A673 (cell line): ENCODE data around the gene SCGB1D1. TPM values are rescaled to one million over a fixed set of nuclear protein-coding genes. Genes with fewer than 3 reads are reported as not detected.
A peak's percentile ranks its signal among the peaks of the same experiment; 100 is the strongest.
"Not testable (repeated sequence)": the region's sequence is repeated elsewhere in the genome, so short reads cannot be mapped to it uniquely, and the experiment has no call there.

ENCODE experiments used
- BruUV-seq: library from RNA; stranded (reverse); fragments of 400-500 nt; replicated peaks from 2 replicates; lab custom pipeline; 2021; lab: Mats Ljungman, UMichigan
- CTCF ChIA-PET: fragments of 300-600 bp; sonication (Branson Sonifier 250); formaldehyde crosslinking; loops from one replicate; lab custom pipeline; 2022; ENCODE audit warnings: antibody characterized with exemption; lab: Charles Lee
- POLR2A ChIA-PET: fragments of 300-600 bp; sonication (Branson Sonifier 250); formaldehyde crosslinking; loops from one replicate; lab custom pipeline; 2022; ENCODE audit warnings: antibody characterized with exemption; ENCODE audit not compliant: low non-redundant PET; lab: Charles Lee
- DNase-seq: peaks from one replicate; pipeline ENCODE4 v3.0.0-alpha.2; 2015; ENCODE audit warnings: low spot score
- H3K27ac ChIP-seq: fragments of 200-600 bp; sonication (generic); 2 replicates; pipeline ENCODE4 v1.5.1; 2016; ENCODE audit warnings: mixed run types, low read depth, mild to moderate bottlenecking, mixed read lengths, antibody characterized with exemption, low read length; ENCODE audit not compliant: poor library complexity, severe bottlenecking
- H3K27me3 ChIP-seq: fragments of 200-600 bp; sonication (generic); replicated peaks from 2 replicates; pipeline ENCODE4 v1.6.1; 2017; ENCODE audit warnings: mixed run types, low read depth, mild to moderate bottlenecking, mixed read lengths, antibody characterized with exemption, low read length; ENCODE audit not compliant: insufficient read depth, poor library complexity
- H3K36me3 ChIP-seq: fragments of 200-600 bp; sonication (generic); 2 replicates; pipeline ENCODE4 v1.6.1; 2016; ENCODE audit warnings: mixed run types, mild to moderate bottlenecking, mixed read lengths, antibody characterized with exemption, low read length; ENCODE audit not compliant: insufficient read depth, poor library complexity, severe bottlenecking
- H3K4me1 ChIP-seq: fragments of 200-600 bp; sonication (generic); 2 replicates; pipeline ENCODE4 v1.6.1; 2017; ENCODE audit warnings: mixed run types, mild to moderate bottlenecking, mixed read lengths, antibody characterized with exemption, low read length; ENCODE audit not compliant: insufficient read depth, poor library complexity, severe bottlenecking
- H3K4me3 ChIP-seq: fragments of 200-600 bp; sonication (generic); 2 replicates; pipeline ENCODE4 v1.5.1; 2016; ENCODE audit warnings: low read depth, mixed run types, mild to moderate bottlenecking, mixed read lengths, low read length; ENCODE audit not compliant: poor library complexity, severe bottlenecking
- H3K9me3 ChIP-seq: fragments of 200-600 bp; sonication (generic); 2 replicates; pipeline ENCODE4 v1.6.1; 2016; ENCODE audit warnings: mixed run types, low read depth, mild to moderate bottlenecking, mixed read lengths, antibody characterized with exemption, low read length; ENCODE audit not compliant: poor library complexity, severe bottlenecking
- EZH2 ChIP-seq: fragments of 200-600 bp; sonication (generic); IDR thresholded peaks from 2 replicates; pipeline ENCODE4 v1.6.1; 2017; ENCODE audit warnings: borderline replicate concordance, low read depth, mild to moderate bottlenecking, mixed read lengths, antibody characterized with exemption, low read length; ENCODE audit not compliant: poor library complexity, severe bottlenecking
- intact Hi-C: fragments of 100-400 bp; cut with micrococcal nuclease; formaldehyde crosslinking; loops from one replicate; pipeline ENCODE4 v1.10.0; 2022; ENCODE audit not compliant: unreplicated experiment
- total RNA-seq: library from RNA; stranded (reverse); gene quantifications from 2 replicates; pipeline ENCODE4 v1.2.3, GENCODE V29; 2021
- TF ChIP-seq, protein P1 (sequence below): fragments of 300-800, 200-600 bp; sonication (generic); conservative IDR thresholded peaks from 2 replicates; pipeline ENCODE4 v1.5.1; 2017; ENCODE audit warnings: low read depth, mild to moderate bottlenecking, antibody characterized with exemption, low read length, moderate library complexity, mixed read lengths

Gene SCGB1D1
- total RNA-seq, 1 experiment from 2014 or later = not detected

DNA sequence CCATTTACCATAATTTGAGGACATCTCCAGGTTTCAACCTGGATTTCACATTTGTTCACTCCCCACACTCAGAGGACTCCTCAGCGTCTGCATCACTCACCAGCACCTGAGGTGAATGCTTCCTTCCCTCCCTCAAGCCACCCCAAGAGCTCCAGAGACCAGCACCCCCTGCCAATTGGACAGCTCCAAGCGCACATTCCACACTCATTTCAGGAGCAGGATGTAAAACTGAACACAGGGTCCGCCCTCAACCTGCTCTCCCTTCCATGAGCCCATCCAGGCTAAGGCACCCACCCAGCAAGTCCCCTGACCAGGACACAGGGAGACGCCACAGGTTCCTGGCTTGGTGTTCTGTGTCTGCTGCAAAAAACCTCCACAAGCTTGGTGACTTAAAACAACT, 3.9 kb downstream of the SCGB1D1 start:
- Histone ChIP-seq H3K9me3 (no peaks in the 10 kb centered on the region), H3K27me3 (peaks cover 62% of the 10 kb centered on the region), H3K27ac (no peak overlapping the region), H3K4me1 (no peaks in the 10 kb centered on the region), H3K36me3 (no peaks in the 10 kb centered on the region), H3K4me3 (no peak overlapping the region)
- CTCF ChIA-PET = no interaction called here
- BruUV-seq = no TSS peak
- no peak for TF ChIP-seq EZH2
- TF ChIP-seq, protein P1, sequence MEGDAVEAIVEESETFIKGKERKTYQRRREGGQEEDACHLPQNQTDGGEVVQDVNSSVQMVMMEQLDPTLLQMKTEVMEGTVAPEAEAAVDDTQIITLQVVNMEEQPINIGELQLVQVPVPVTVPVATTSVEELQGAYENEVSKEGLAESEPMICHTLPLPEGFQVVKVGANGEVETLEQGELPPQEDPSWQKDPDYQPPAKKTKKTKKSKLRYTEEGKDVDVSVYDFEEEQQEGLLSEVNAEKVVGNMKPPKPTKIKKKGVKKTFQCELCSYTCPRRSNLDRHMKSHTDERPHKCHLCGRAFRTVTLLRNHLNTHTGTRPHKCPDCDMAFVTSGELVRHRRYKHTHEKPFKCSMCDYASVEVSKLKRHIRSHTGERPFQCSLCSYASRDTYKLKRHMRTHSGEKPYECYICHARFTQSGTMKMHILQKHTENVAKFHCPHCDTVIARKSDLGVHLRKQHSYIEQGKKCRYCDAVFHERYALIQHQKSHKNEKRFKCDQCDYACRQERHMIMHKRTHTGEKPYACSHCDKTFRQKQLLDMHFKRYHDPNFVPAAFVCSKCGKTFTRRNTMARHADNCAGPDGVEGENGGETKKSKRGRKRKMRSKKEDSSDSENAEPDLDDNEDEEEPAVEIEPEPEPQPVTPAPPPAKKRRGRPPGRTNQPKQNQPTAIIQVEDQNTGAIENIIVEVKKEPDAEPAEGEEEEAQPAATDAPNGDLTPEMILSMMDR = no peak
- intact Hi-C loops = no loop called here
- DNase-seq = peak; percentile 22
- POLR2A ChIA-PET = no interaction called here

DNA sequence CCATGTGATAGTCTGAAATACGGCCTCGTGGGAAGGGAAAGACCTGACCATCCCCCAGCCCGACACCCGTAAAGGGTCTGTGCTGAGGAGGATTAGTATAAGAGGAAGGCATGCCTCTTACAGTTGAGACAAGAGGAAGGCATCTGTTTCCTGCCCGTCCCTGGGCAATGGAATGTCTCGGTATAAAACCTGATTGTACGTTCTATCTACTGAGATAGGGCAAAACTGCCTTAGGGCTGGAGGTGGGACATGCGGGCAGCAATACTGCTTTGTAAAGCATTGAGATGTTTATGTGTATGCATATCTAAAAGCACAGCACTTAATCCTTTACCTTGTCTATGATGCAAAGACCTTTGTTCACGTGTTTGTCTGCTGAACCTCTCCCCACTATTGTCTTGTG, 5.0 kb downstream of the SCGB1D1 start:
- CTCF ChIA-PET, H3K4me1 ChIP-seq, intact Hi-C loops, H3K9me3 ChIP-seq, H3K4me3 ChIP-seq, DNase-seq, H3K36me3 ChIP-seq, BruUV-seq, POLR2A ChIA-PET, H3K27ac ChIP-seq: not testable (repeated sequence)
- peaks cover 51% of the 10 kb centered on the region for H3K27me3 ChIP-seq

DNA sequence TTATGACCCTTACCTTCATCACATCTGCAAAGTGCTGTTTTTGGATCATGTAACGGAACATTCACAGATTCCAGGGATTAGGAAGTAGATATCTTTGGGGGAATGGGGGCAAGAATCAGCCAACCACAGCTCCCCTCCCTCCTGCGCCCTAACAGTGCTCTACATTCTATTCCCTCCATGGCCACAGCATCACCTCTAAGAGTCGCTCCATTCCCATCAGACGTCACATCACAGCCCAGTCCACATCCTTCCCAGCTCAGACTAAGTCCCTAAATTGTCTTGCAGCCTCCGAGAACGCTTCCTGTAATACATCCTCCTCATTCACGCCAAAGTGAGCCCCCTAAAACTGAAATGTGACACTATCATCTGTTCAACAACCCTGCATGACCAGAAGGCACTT, 5.9 kb downstream of the SCGB1D1 start:
- no TSS peak for BruUV-seq
- no peaks in the 10 kb centered on the region for H3K4me1 ChIP-seq
- H3K36me3 ChIP-seq = no peaks in the 10 kb centered on the region
- peaks cover 47% of the 10 kb centered on the region for H3K27me3 ChIP-seq
- DNase-seq = no peak
- intact Hi-C loops = no loop called here
- no peak overlapping the region for H3K27ac ChIP-seq
- ChIA-PET POLR2A (no interaction called here), CTCF (no interaction called here)
- H3K4me3 ChIP-seq = no peak overlapping the region
- H3K9me3 ChIP-seq = no peaks in the 10 kb centered on the region
- TF ChIP-seq EZH2 = no peak
- TF ChIP-seq, protein P1 = no peak

DNA sequence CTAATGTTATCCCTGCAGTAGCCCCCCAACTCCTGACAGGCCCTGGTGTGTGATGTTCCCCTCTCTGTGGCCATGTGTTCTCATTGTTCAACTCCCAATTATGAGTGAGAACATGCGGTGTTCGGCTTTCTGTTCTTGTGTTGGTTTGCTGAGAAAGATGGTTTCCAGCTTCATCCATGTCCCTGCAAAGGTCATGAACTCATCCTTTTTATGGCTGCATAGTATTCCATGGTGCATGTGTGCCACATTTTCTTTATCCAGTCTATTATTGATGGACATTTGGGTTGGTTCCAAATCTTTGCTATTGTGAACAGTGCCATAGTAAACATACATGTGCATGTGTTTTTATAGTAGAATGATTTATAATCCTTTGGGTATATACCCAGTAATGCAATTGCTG, 7.4 kb downstream of the SCGB1D1 start:
- CTCF ChIA-PET, H3K27ac ChIP-seq, intact Hi-C loops, H3K4me3 ChIP-seq, H3K9me3 ChIP-seq, DNase-seq, BruUV-seq, H3K36me3 ChIP-seq, H3K4me1 ChIP-seq, POLR2A ChIA-PET: not testable (repeated sequence)
- peaks cover 34% of the 10 kb centered on the region for H3K27me3 ChIP-seq
